Smooth muscle cell (in vitro differentiated cells): ENCODE data around the gene CDH13. TPM values are rescaled to one million over a fixed set of nuclear protein-coding genes. Genes with fewer than 3 reads are reported as not detected.

Source experiments
- DNase-seq: peaks from one replicate; lab custom pipeline; 2025; ENCODE audit not compliant: unreplicated experiment; lab: John Stamatoyannopoulos, UW
- H2AFZ ChIP-seq: fragments of 200-600 bp; sonication (generic); 2 replicates; pipeline ENCODE4 v1.6.0; 2016; ENCODE audit warnings: antibody characterized with exemption, low read depth, mild to moderate bottlenecking
- H3F3A ChIP-seq: fragments of 200-600 bp; sonication (generic); 2 replicates; pipeline ENCODE4 v1.6.0; 2017; ENCODE audit warnings: antibody characterized with exemption, low read depth
- H3K27ac ChIP-seq: fragments of 200-600 bp; sonication (generic); 2 replicates; pipeline ENCODE4 v1.5.1; 2016; ENCODE audit warnings: low read depth, mild to moderate bottlenecking
- H3K27me3 ChIP-seq: fragments of 200-600 bp; sonication (generic); 2 replicates; pipeline ENCODE4 v1.6.1; 2016; ENCODE audit warnings: low read depth, mild to moderate bottlenecking
- H3K36me3 ChIP-seq: fragments of 200-600 bp; sonication (generic); 2 replicates; pipeline ENCODE4 v1.5.1; 2016; ENCODE audit warnings: low read depth
- H3K4me1 ChIP-seq: fragments of 200-600 bp; sonication (generic); 2 replicates; pipeline ENCODE4 v1.5.1; 2016; ENCODE audit warnings: low read depth
- H3K4me2 ChIP-seq: fragments of 200-600 bp; sonication (generic); 2 replicates; pipeline ENCODE4 v1.6.0; 2016; ENCODE audit warnings: mild to moderate bottlenecking
- H3K4me3 ChIP-seq: fragments of 200-600 bp; sonication (generic); 2 replicates; pipeline ENCODE4 v1.5.1; 2016; ENCODE audit warnings: mild to moderate bottlenecking
- H3K79me2 ChIP-seq: fragments of 200-600 bp; sonication (generic); 2 replicates; pipeline ENCODE4 v1.6.0; 2016; ENCODE audit warnings: low read depth, mild to moderate bottlenecking
- H3K9ac ChIP-seq: fragments of 200-600 bp; sonication (generic); 2 replicates; pipeline ENCODE4 v1.6.0; 2016; ENCODE audit warnings: low read depth
- H3K9me3 ChIP-seq: fragments of 200-600 bp; sonication (generic); replicated peaks from 2 replicates; pipeline ENCODE4 v1.5.1; 2016; ENCODE audit warnings: low read depth
- H4K20me1 ChIP-seq: fragments of 200-600 bp; sonication (generic); 2 replicates; pipeline ENCODE4 v1.6.0; 2016; ENCODE audit warnings: low read depth
- WGBS: methylation state at CpG from one replicate; pipeline ENCODE4 v1.1.7; 2016; ENCODE audit warnings: low lambda C conversion rate; 5-methylcytosine and 5-hydroxymethylcytosine counted together
- polyA plus RNA-seq: library from polyadenylated mRNA; unstranded; fragments of >200 nt; fragmentation: Nextera tagmentation; extraction: Ambion mirVana; gene quantifications from 2 replicates; pipeline ENCODE4 v1.2.1, GENCODE V29; 2016
- total RNA-seq: library from RNA; depleted of rRNA; stranded (reverse); fragments of >200 nt; gene quantifications from 2 replicates; pipeline ENCODE4 v1.2.3, GENCODE V29; 2014
- TF ChIP-seq, protein P1 (sequence below): fragments of 200-600 bp; sonication (generic); IDR thresholded peaks from 2 replicates; pipeline ENCODE4 v1.5.1; 2017; ENCODE audit warnings: borderline replicate concordance, mild to moderate bottlenecking, antibody characterized with exemption; ENCODE audit not compliant: insufficient read depth, poor library complexity, severe bottlenecking

Gene CDH13
- total and polyA plus RNA-seq, 2 experiments from 2014 or later, result 12.1 to 32.2 TPM

DNA sequence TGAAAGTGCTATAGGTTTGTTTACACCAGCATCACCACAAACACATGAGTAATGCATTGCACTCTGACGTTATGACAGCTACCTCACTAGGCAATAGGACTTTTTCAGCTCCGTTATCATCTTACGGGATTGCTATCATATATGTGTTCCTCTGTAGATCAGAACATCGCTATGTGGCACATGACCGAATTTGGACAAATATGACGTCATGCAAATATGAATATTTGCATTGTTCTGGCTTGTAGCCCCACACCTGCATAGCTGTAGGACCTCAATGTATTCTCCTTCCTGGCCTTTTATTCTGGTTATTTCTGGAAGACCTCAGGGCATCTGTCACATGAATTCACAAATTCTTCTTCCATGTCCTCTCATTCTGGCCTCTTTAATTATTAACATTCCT is 393.2 kb downstream of the CDH13 start:
- H3K9ac ChIP-seq, result no peak overlapping the region
- no peak overlapping the region for H3K4me2 ChIP-seq
- TF ChIP-seq, protein P1, sequence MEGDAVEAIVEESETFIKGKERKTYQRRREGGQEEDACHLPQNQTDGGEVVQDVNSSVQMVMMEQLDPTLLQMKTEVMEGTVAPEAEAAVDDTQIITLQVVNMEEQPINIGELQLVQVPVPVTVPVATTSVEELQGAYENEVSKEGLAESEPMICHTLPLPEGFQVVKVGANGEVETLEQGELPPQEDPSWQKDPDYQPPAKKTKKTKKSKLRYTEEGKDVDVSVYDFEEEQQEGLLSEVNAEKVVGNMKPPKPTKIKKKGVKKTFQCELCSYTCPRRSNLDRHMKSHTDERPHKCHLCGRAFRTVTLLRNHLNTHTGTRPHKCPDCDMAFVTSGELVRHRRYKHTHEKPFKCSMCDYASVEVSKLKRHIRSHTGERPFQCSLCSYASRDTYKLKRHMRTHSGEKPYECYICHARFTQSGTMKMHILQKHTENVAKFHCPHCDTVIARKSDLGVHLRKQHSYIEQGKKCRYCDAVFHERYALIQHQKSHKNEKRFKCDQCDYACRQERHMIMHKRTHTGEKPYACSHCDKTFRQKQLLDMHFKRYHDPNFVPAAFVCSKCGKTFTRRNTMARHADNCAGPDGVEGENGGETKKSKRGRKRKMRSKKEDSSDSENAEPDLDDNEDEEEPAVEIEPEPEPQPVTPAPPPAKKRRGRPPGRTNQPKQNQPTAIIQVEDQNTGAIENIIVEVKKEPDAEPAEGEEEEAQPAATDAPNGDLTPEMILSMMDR, result no peak
- H3K27ac ChIP-seq, result no peak overlapping the region
- H3F3A ChIP-seq, result no peaks in the 10 kb centered on the region
- H4K20me1 ChIP-seq, result no peaks in the 10 kb centered on the region
- H3K36me3 ChIP-seq, result no peaks in the 10 kb centered on the region
- H3K79me2 ChIP-seq, result no peaks in the 10 kb centered on the region
- DNase-seq, result no peak
- no peaks in the 10 kb centered on the region for H3K4me1 ChIP-seq
- WGBS, result 97% methylated on average over 6 of the region's 6 CpGs
- H3K27me3 ChIP-seq, result no peaks in the 10 kb centered on the region
- H3K9me3 ChIP-seq, result no peaks in the 10 kb centered on the region
- H3K4me3 ChIP-seq, result no peak overlapping the region
- no peak overlapping the region for H2AFZ ChIP-seq

DNA sequence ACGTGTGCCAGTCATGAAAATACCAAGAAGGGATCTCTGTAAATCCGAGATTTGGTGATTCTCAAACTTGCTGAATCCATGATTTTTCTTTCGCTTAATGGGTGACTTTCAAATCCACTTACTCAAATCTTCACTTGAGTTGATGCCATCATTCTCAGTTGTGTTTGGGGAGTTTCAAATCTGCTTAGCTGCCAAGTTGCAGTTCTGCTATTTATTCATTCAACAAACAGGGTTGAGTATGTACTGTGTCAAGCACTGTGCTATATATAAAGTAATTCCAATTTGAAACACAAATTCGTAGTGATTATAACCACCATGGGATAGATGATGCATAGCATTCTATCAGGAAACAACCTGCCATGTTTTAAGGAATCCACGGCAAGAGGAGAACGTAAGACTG is 394.3 kb downstream of the CDH13 start:
- H3K9me3 ChIP-seq, result no peaks in the 10 kb centered on the region
- H3K4me1 ChIP-seq, result no peaks in the 10 kb centered on the region
- H3K27me3 ChIP-seq, result no peaks in the 10 kb centered on the region
- 90% methylated on average over 6 of the region's 6 CpGs for WGBS
- no peaks in the 10 kb centered on the region for H3K79me2 ChIP-seq
- H3K9ac ChIP-seq, result no peak overlapping the region
- H3F3A ChIP-seq, result no peaks in the 10 kb centered on the region
- no peaks in the 10 kb centered on the region for H4K20me1 ChIP-seq
- TF ChIP-seq, protein P1, result no peak
- H2AFZ ChIP-seq, result no peak overlapping the region
- no peak overlapping the region for H3K4me2 ChIP-seq
- H3K4me3 ChIP-seq, result no peak overlapping the region
- no peak for DNase-seq
- H3K36me3 ChIP-seq, result no peaks in the 10 kb centered on the region
- no peak overlapping the region for H3K27ac ChIP-seq

DNA sequence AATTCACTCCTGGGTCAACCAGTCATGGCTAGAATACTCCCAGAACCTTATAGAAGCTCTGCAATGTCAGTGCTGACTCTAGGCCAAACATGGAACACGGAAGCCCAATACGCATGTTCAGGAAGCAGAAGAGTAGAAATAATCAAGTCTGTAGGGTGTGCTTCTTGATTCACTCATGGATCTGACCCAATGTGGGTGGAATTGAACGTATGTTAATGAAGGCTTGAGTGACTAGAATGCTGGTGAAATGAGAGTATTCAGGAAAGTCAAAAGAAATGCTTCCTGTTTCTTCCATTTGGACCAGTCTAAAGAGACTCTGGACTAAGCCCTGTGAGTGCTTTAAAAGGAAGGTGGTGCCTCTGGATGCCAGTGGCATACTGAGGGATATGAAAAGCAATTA is 395.0 kb downstream of the CDH13 start:
- no peaks in the 10 kb centered on the region for H3K79me2 ChIP-seq
- no peaks in the 10 kb centered on the region for H3K4me1 ChIP-seq
- no peaks in the 10 kb centered on the region for H4K20me1 ChIP-seq
- no peak overlapping the region for H3K27ac ChIP-seq
- H3K9me3 ChIP-seq, result no peaks in the 10 kb centered on the region
- H3K4me3 ChIP-seq, result no peak overlapping the region
- H3K9ac ChIP-seq, result no peak overlapping the region
- no peak for DNase-seq
- no peaks in the 10 kb centered on the region for H3K36me3 ChIP-seq
- no peak overlapping the region for H3K4me2 ChIP-seq
- H2AFZ ChIP-seq, result no peak overlapping the region
- H3F3A ChIP-seq, result no peaks in the 10 kb centered on the region
- no peaks in the 10 kb centered on the region for H3K27me3 ChIP-seq
- TF ChIP-seq, protein P1, result no peak
- 94% methylated on average over 3 of the region's 3 CpGs for WGBS

DNA sequence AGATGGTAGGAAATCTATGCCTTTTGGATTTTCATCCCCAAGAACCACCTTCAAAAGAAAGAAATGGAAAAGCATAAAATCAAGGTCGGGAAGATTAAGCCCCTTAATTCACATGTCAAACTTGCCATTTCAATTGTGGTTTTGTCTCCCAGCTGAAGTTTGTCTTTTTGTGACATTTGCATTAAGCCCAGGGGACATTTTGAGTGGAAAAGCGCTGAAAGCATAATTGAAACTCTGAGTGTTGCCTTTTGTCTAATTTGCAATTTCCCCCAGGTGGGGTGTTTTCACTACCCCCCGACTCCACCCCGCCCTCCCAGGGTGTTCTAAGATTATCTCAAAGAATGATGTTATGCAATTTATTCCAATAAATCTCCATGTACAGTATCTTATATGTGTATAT is 396.2 kb downstream of the CDH13 start:
- Histone ChIP-seq H3K27ac (no peak overlapping the region), H3K36me3 (no peaks in the 10 kb centered on the region), H3K27me3 (no peaks in the 10 kb centered on the region), H3F3A (no peaks in the 10 kb centered on the region), H3K79me2 (no peaks in the 10 kb centered on the region), H3K4me3 (no peak overlapping the region), H3K4me1 (no peaks in the 10 kb centered on the region), H3K9ac (no peak overlapping the region), H3K4me2 (no peak overlapping the region), H2AFZ (no peak overlapping the region), H4K20me1 (no peaks in the 10 kb centered on the region), H3K9me3 (no peaks in the 10 kb centered on the region)
- no peak for DNase-seq
- TF ChIP-seq, protein P1, result no peak
- WGBS, result 74% methylated on average over 4 of the region's 4 CpGs
